Measurements from ENCODE around the gene CLDN24.
"Not testable (repeated sequence)": the region's sequence is repeated elsewhere in the genome, so short reads cannot be mapped to it uniquely, and the experiment has no call there.

DNA sequence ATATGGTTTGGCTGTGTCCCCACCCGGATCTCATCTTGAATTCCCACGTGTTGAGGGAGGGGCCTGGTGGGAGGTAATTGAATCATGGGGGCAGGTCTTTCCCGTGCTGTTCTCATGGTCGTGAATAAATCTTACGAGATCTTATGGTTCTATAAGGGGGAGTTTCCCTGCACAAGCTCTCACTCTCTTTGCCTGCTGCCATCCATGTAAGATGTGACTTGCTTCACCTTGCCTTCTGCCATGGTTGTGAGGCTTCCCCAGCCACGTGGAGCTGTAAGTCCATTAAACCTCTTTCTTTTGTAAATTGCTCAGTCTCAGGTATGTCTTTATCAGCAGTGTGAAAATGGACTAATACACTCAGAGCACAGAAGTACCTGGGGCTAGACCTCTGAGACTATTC lies 4.2 kb upstream of the CLDN24 start:
- TF ChIP-seq EZH2 (IDR thresholded peaks at IDR 0.05); EZH2phosphoT487 (IDR thresholded peaks at IDR 0.05; ENCODE audit: borderline replicate concordance); ZNF274 (IDR thresholded peaks at IDR 0.05; ENCODE audit: low read depth, low read length); SIN3A (IDR thresholded peaks at IDR 0.05; ENCODE audit: low read depth); JUND (IDR thresholded peaks at IDR 0.05): not testable (repeated sequence)
- TF ChIP-seq, protein P1, sequence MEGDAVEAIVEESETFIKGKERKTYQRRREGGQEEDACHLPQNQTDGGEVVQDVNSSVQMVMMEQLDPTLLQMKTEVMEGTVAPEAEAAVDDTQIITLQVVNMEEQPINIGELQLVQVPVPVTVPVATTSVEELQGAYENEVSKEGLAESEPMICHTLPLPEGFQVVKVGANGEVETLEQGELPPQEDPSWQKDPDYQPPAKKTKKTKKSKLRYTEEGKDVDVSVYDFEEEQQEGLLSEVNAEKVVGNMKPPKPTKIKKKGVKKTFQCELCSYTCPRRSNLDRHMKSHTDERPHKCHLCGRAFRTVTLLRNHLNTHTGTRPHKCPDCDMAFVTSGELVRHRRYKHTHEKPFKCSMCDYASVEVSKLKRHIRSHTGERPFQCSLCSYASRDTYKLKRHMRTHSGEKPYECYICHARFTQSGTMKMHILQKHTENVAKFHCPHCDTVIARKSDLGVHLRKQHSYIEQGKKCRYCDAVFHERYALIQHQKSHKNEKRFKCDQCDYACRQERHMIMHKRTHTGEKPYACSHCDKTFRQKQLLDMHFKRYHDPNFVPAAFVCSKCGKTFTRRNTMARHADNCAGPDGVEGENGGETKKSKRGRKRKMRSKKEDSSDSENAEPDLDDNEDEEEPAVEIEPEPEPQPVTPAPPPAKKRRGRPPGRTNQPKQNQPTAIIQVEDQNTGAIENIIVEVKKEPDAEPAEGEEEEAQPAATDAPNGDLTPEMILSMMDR (IDR thresholded peaks at IDR 0.05 in 2 of 3, conservative IDR thresholded peaks at IDR 0.05 in 1 of 3; ENCODE audit: borderline replicate concordance in 1 of 3, insufficient read depth in 1 of 3, low read depth in 2 of 3, low read length in 2 of 3) = not testable (repeated sequence)
